HepG2 (cell line): ENCODE results near the gene RBCK1. TPM values are rescaled to one million over a fixed set of nuclear protein-coding genes. Genes with fewer than 3 reads are reported as not detected.
A peak's percentile ranks its signal among the peaks of the same experiment; 100 is the strongest.

Source experiments
- DR1 ChIP-seq: sonication (generic); formaldehyde crosslinking; IDR thresholded peaks from 2 replicates; pipeline ENCODE4 v1.8.0; 2021; ENCODE audit warnings: mild to moderate bottlenecking, missing genetic modification reagents, inconsistent platforms
- EZH2 ChIP-seq: conservative IDR thresholded peaks from 2 replicates; pipeline ENCODE4 v1.6.1; 2012; ENCODE audit warnings: mild to moderate bottlenecking, low read depth, low read length, moderate library complexity
- FOSL2 ChIP-seq: sonication (generic); formaldehyde crosslinking; IDR thresholded peaks from 2 replicates; pipeline ENCODE4 v1.4.0; 2020; ENCODE audit warnings: missing genetic modification reagents
- HNRNPL ChIP-seq: fragments of 200-400 bp; formaldehyde crosslinking; IDR thresholded peaks from 2 replicates; pipeline ENCODE4 v1.6.1; 2017; ENCODE audit warnings: mild to moderate bottlenecking, low read depth, low read length
- KDM1A ChIP-seq: IDR thresholded peaks from 2 replicates; pipeline ENCODE4 v1.6.1; 2016; ENCODE audit warnings: missing compliant biosample characterization
- NFKB2 ChIP-seq: sonication (generic); formaldehyde crosslinking; IDR thresholded peaks from 2 replicates; pipeline ENCODE4 v1.4.0; 2020; ENCODE audit warnings: missing genetic modification reagents, borderline replicate concordance
- PCBP1 ChIP-seq: fragments of 200-400 bp; formaldehyde crosslinking; IDR thresholded peaks from 2 replicates; pipeline ENCODE4 v1.6.1; 2017; ENCODE audit warnings: mild to moderate bottlenecking, low read depth, low read length, borderline replicate concordance
- PLRG1 ChIP-seq: fragments of 450-650 bp; conservative IDR thresholded peaks from 2 replicates; pipeline ENCODE4 v1.6.1; 2016
- POGZ ChIP-seq: sonication (generic); formaldehyde crosslinking; IDR thresholded peaks from 2 replicates; pipeline ENCODE4 v1.4.0; 2020; ENCODE audit warnings: mild to moderate bottlenecking, missing genetic modification reagents
- PPARG ChIP-seq: conservative IDR thresholded peaks from 2 replicates; pipeline ENCODE4 v1.6.1; 2016; ENCODE audit warnings: missing biosample characterization, missing genetic modification reagents
- SRSF4 ChIP-seq: fragments of 200-400 bp; formaldehyde crosslinking; IDR thresholded peaks from one replicate; pipeline ENCODE4 v1.6.1; 2018; ENCODE audit warnings: mild to moderate bottlenecking, low read depth, low read length, moderate library complexity; ENCODE audit not compliant: poor library complexity, severe bottlenecking
- SUZ12 ChIP-seq: fragments of 150-350 bp; IDR thresholded peaks from 2 replicates; pipeline ENCODE4 v1.6.1; 2014; ENCODE audit warnings: low read depth, low read length
- ZNF510 ChIP-seq: sonication (generic); formaldehyde crosslinking; IDR thresholded peaks from 2 replicates; pipeline ENCODE4 v1.4.0; 2020; ENCODE audit warnings: low read depth, mild to moderate bottlenecking, missing genetic modification reagents
- ZNF562 ChIP-seq: sonication (generic); formaldehyde crosslinking; IDR thresholded peaks from 2 replicates; pipeline ENCODE4 v1.8.0; 2022; ENCODE audit warnings: missing genetic modification reagents, borderline replicate concordance
- ZNF616 ChIP-seq: sonication (generic); formaldehyde crosslinking; IDR thresholded peaks from 2 replicates; pipeline ENCODE4 v1.5.0; 2020; ENCODE audit warnings: low read depth, mild to moderate bottlenecking, missing genetic modification reagents
- ZNF773 ChIP-seq: sonication (generic); formaldehyde crosslinking; IDR thresholded peaks from 2 replicates; pipeline ENCODE4 v1.4.0; 2020; ENCODE audit warnings: missing genetic modification reagents, borderline replicate concordance
- ZSCAN29 ChIP-seq: sonication (generic); formaldehyde crosslinking; conservative IDR thresholded peaks from 2 replicates; pipeline ENCODE4 v1.4.0; 2020; ENCODE audit warnings: mild to moderate bottlenecking, missing genetic modification reagents
- polyA plus RNA-seq, 8 experiments: library from polyadenylated mRNA; depleted of rRNA in 3 of 8; stranded (reverse) in 7 of 8; unstranded in 1 of 8; fragments of >200 nt; fragmentation: Illumina TruSeq in 4 of 8; extraction: Trizol in 4 of 8; gene quantifications; 2 replicates each; pipeline versions ENCODE4 v1.2.1 to v1.2.3, GENCODE V29; 2011 to 2016; ENCODE audit warnings: low read depth in 4 of 8, missing spikeins in 1 of 8, mixed read lengths in 1 of 8; ENCODE audit not compliant: insufficient read depth in 1 of 8
- total RNA-seq, 5 experiments: library from RNA; depleted of rRNA; stranded (reverse); fragments of >200 nt; fragmentation: Illumina TruSeq; extraction: Trizol; gene quantifications; 2 replicates each; pipeline ENCODE4 v1.2.3, GENCODE V29; 2016; ENCODE audit warnings: low read depth in 1 of 5
- TF ChIP-seq, protein P1 (sequence below): sonication (generic); formaldehyde crosslinking; IDR thresholded peaks from 2 replicates; pipeline ENCODE4 v1.4.0; 2020; ENCODE audit warnings: missing genetic modification reagents, mild to moderate bottlenecking, borderline replicate concordance
- TF ChIP-seq, protein P2 (sequence below): sonication (generic); formaldehyde crosslinking; IDR thresholded peaks from 2 replicates; pipeline ENCODE4 v1.4.0; 2020; ENCODE audit warnings: missing genetic modification reagents, mild to moderate bottlenecking, borderline replicate concordance
- TF ChIP-seq, protein P3 (sequence below): sonication (generic); formaldehyde crosslinking; IDR thresholded peaks from 2 replicates; pipeline ENCODE4 v1.5.1; 2020; ENCODE audit warnings: missing genetic modification reagents, mild to moderate bottlenecking, borderline replicate concordance
- TF ChIP-seq, protein P4 (sequence below): sonication (generic); formaldehyde crosslinking; IDR thresholded peaks from 2 replicates; pipeline ENCODE4 v1.8.1; 2023; ENCODE audit warnings: mild to moderate bottlenecking, missing genetic modification reagents, borderline replicate concordance

RBCK1 gene
- total and polyA plus RNA-seq, 2 of the 13 experiments (the other 11 are each of a cell fraction or from before 2014, with no cell fraction given): 149 to 215 TPM

DNA sequence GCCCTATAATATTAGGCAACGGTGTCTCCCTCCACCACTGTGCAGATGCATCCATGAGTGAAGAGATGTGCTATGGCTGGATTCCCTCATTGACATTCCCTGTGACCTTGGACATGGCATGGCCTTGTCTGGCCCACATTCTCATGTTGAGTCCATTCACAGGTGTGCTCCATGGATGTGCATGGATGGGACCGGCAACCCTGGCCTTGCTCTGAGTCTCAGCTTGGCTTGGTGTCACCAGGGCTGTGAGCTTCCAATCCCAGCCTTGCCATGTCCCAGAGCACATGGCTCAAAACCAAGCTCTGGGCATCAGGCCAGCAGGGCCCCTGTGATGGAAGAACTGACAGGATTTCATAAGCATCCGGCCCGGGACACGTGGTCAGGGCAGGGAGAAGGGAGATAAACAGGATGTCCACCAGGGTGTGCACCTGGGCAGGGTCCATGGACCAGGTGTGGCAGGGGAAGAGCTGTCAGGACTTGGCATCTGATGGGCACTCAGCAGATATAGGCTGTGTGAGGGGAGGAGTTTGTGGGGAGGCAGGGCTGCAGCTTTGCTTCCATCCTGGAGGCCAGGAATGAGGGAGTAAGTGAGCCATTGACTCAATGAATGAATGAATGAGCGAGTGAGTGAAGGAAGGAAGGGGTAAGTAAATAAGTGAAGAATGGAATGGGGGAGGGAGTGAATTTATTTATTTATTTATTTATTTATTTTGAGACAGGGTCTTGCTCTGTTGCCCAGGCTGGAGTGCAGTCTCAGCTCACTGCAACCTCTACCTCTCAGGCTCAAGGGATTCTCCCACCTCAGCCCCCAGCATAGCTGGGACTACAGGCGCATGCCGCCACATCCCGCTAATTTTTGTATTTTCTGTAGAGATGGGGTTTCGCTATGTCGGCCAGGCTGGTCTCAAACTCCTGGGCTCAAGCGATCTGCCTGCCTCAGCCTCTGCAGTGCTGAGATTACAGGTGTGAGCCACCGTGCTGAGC is 45.5 kb upstream of the RBCK1 start (continued):
- TF ChIP-seq NFKB2 (peak; percentile 98; the same call in 1 of the 2 replicates), HNRNPL (peak; percentile 98), ZSCAN29 (CRISPR knock-in tag) (peak; percentile 98), FOSL2 (CRISPR knock-in tag) (peak; percentile 94), KDM1A (CRISPR knock-in tag) (peak; percentile 89), ZNF562 (CRISPR knock-in tag) (no peak), EZH2 (no peak), ZNF510 (CRISPR knock-in tag) (peak; percentile 92; the same call in 1 of the 2 replicates), PPARG (peak; percentile 89), POGZ (CRISPR knock-in tag) (peak; percentile 98), PCBP1 (no peak), ZNF616 (CRISPR knock-in tag) (peak; percentile 98), ZNF773 (CRISPR knock-in tag) (no peak), DR1 (CRISPR knock-in tag) (no peak; the same call in 1 of the 2 replicates), SRSF4 (no peak), SUZ12 (0 out of 2 replicates have a peak, but pooled peaks have one; percentile 15), PLRG1 (no peak)
- TF ChIP-seq, protein P1, sequence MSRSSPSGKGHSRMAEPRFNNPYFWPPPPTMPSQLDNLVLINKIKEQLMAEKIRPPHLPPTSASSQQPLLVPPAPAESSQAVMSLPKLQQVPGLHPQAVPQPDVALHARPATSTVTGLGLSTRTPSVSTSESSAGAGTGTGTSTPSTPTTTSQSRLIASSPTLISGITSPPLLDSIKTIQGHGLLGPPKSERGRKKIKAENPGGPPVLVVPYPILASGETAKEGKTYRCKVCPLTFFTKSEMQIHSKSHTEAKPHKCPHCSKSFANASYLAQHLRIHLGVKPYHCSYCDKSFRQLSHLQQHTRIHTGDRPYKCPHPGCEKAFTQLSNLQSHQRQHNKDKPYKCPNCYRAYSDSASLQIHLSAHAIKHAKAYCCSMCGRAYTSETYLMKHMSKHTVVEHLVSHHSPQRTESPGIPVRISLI (CRISPR knock-in tag): peak; percentile 92
- TF ChIP-seq, protein P2, sequence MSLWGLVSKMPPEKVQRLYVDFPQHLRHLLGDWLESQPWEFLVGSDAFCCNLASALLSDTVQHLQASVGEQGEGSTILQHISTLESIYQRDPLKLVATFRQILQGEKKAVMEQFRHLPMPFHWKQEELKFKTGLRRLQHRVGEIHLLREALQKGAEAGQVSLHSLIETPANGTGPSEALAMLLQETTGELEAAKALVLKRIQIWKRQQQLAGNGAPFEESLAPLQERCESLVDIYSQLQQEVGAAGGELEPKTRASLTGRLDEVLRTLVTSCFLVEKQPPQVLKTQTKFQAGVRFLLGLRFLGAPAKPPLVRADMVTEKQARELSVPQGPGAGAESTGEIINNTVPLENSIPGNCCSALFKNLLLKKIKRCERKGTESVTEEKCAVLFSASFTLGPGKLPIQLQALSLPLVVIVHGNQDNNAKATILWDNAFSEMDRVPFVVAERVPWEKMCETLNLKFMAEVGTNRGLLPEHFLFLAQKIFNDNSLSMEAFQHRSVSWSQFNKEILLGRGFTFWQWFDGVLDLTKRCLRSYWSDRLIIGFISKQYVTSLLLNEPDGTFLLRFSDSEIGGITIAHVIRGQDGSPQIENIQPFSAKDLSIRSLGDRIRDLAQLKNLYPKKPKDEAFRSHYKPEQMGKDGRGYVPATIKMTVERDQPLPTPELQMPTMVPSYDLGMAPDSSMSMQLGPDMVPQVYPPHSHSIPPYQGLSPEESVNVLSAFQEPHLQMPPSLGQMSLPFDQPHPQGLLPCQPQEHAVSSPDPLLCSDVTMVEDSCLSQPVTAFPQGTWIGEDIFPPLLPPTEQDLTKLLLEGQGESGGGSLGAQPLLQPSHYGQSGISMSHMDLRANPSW (CRISPR knock-in tag): peak; percentile 97
- TF ChIP-seq, protein P3, sequence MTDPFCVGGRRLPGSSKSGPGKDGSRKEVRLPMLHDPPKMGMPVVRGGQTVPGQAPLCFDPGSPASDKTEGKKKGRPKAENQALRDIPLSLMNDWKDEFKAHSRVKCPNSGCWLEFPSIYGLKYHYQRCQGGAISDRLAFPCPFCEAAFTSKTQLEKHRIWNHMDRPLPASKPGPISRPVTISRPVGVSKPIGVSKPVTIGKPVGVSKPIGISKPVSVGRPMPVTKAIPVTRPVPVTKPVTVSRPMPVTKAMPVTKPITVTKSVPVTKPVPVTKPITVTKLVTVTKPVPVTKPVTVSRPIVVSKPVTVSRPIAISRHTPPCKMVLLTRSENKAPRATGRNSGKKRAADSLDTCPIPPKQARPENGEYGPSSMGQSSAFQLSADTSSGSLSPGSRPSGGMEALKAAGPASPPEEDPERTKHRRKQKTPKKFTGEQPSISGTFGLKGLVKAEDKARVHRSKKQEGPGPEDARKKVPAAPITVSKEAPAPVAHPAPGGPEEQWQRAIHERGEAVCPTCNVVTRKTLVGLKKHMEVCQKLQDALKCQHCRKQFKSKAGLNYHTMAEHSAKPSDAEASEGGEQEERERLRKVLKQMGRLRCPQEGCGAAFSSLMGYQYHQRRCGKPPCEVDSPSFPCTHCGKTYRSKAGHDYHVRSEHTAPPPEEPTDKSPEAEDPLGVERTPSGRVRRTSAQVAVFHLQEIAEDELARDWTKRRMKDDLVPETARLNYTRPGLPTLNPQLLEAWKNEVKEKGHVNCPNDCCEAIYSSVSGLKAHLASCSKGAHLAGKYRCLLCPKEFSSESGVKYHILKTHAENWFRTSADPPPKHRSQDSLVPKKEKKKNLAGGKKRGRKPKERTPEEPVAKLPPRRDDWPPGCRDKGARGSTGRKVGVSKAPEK (CRISPR knock-in tag): peak; percentile 73
- TF ChIP-seq, protein P4, sequence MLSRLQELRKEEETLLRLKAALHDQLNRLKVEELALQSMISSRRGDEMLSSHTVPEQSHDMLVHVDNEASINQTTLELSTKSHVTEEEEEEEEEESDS: 0 out of 2 replicates have a peak, but pooled peaks have one; percentile 27
